AG08395 (cell line): ENCODE data around the gene NKTR.

ENCODE experiments used
- DNase-seq: peaks from one replicate; pipeline ENCODE4 v3.0.0; 2012; ENCODE audit warnings: mixed read lengths, low spot score

Gene NKTR

GRCh38 chr3:42651248-42652091, 51.0 kb downstream of the NKTR start:
- DNase-seq = peak; percentile 87

GRCh38 chr3:42652251-42652610, 51.7 kb downstream of the NKTR start:
- no peak for DNase-seq

GRCh38 chr3:42652611-42653302, 52.3 kb downstream of the NKTR start:
- peak; percentile 82 for DNase-seq

- no peak for DNase-seq
Observed at GRCh38 chr3:42653303-42653559, 52.7 kb downstream of the NKTR start.

- peak; percentile 39 for DNase-seq
Observed at GRCh38 chr3:42653560-42654330, 53.3 kb downstream of the NKTR start, which contains the start of gene ZBTB47. ZBTB47 (plus strand) TSS chr3:42653697; CDS start chr3:42658356, 4,659 bp downstream.

- peak; percentile 65 for DNase-seq
Observed at GRCh38 chr3:42654331-42655201, 54.1 kb downstream of the NKTR start.

- no peak for DNase-seq
Observed at GRCh38 chr3:42655331-42655888, 54.9 kb downstream of the NKTR start.

- peak; percentile 70 for DNase-seq
Observed at GRCh38 chr3:42655980-42656679, 55.6 kb downstream of the NKTR start.

- DNase-seq = no peak
Observed at GRCh38 chr3:42656680-42657610, 56.5 kb downstream of the NKTR start.

- DNase-seq = no peak
Observed at GRCh38 chr3:42657675-42658074, 57.2 kb downstream of the NKTR start.

- DNase-seq = no peak
Observed at GRCh38 chr3:42658091-42658770, 57.7 kb downstream of the NKTR start.

GRCh38 chr3:42658771-42659390, 58.4 kb downstream of the NKTR start:
- DNase-seq = no peak

GRCh38 chr3:42659451-42660130, 59.1 kb downstream of the NKTR start:
- no peak for DNase-seq

GRCh38 chr3:42660131-42660715, 59.7 kb downstream of the NKTR start:
- DNase-seq = no peak

GRCh38 chr3:42660898-42661297, 60.4 kb downstream of the NKTR start:
- DNase-seq = no peak

GRCh38 chr3:42661593-42662022, 61.1 kb downstream of the NKTR start:
- DNase-seq = no peak

GRCh38 chr3:42662037-42662812, 61.7 kb downstream of the NKTR start:
- DNase-seq = no peak
